ENCODE measurements around the gene RENBP.
A peak's percentile ranks its signal among the peaks of the same experiment; 100 is the strongest.

The RENBP gene

DNA sequence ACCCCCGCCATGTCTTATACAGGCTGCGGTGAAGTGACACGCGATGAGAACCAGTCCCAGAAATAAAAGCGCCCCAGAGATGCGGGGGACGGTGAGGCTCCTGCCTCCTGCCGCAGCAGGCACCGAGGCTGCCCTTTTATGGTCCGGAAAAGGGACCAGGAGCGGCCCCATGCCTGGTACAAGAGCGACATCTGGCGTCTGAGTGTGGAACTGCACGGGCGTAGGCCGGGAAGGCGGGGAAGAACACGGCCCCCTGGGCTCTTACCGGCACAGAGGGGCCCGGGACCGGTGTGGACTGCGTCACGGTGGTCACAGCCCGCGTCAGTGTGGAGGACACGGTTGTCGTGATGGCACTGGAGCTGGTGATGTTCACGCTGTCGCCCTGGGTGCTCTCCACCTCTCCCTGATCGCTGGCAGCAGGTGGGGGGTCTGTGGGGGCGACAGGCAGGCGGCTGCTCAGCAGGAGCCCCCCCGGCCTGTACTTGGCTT, 8.9 kb upstream of the RENBP start:
- DNase-seq, result peak; percentile 36

DNA sequence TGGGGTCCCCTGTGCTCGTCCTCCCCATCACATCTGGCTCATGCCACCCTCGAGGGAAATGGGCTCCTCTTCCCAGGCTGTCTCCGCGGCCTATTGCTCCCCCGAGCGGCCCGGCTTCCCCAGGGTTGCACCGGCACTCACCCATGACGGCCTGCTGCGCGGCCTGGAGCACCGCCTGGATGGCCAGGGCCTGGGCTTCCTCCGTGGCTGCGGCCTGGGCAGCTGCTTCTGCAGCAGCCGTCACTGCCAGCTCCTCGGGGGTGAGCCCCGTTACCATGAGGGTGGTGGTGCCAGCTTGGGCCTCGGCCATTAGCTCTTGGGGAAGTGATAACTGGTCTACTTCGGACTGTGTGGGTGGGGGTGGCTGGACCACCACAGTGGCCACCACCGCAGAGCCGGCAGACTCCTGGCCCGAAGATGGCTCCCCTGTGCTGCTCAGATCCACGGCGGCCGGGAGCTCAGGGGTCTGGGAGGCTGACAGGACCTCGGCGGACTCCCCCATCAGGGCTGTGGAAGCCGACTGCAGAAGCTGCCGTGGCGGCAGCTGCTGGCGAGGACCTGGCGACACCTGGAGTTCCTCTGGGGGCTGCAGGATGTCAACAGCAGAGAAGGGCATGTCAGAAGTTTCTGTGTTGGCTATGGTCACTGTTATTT, 8.1 kb upstream of the RENBP start:
- no peak for DNase-seq

DNA sequence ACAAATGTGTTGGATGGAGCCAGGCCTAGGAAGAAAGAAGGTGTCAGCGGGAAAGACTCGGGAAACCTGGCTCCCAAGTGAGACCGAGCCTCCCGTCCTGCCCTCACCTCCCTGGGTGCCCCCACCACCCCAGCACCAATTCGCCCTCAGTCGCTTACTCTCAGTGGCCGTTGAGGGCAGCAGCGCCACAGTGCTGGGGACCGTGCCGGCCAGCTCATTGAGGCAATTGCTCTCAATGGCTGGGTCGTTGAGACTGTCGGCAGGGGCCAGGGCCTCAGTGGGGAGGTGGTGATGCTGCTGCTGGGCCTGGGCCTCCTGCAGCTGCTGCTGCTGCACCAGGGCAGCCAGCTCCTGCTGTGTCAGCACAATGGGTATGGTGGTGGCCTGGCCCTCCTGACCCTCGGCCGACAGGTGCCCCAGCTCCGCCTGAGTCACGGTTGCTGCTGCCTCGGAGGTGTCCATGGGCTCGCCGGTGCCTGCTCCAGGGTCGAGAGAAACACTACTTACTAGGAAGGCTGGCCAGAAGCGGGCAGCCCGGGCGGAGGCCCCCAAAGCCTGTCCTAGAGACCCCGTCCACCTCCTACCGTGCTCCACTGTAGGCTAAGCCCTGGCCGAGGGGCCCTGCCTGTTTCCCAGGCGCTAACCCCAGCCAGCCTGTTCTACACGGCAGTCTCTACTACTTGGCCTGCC, 7.4 kb upstream of the RENBP start:
- no peak for DNase-seq

DNA sequence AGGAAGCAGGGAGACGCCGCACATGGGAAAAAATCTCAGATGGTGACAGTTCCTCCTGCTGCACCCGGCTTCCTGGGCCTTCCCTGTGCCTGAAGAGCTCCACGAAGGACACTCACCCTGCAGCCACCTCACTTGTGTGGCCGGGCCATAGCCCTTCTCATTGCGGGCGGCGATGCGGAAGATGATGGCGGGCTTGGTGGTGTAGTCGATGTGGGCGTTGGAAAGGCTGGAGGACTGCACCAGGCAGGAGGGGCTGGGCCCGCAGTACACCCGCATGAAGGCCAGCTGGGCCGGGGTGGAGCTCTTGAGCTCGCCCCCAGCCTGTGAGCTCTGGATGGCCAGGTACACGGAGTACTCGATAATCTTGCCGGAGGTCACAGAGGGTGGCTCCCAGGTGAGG, 5.7 kb upstream of the RENBP start:
- no peak for DNase-seq

DNA sequence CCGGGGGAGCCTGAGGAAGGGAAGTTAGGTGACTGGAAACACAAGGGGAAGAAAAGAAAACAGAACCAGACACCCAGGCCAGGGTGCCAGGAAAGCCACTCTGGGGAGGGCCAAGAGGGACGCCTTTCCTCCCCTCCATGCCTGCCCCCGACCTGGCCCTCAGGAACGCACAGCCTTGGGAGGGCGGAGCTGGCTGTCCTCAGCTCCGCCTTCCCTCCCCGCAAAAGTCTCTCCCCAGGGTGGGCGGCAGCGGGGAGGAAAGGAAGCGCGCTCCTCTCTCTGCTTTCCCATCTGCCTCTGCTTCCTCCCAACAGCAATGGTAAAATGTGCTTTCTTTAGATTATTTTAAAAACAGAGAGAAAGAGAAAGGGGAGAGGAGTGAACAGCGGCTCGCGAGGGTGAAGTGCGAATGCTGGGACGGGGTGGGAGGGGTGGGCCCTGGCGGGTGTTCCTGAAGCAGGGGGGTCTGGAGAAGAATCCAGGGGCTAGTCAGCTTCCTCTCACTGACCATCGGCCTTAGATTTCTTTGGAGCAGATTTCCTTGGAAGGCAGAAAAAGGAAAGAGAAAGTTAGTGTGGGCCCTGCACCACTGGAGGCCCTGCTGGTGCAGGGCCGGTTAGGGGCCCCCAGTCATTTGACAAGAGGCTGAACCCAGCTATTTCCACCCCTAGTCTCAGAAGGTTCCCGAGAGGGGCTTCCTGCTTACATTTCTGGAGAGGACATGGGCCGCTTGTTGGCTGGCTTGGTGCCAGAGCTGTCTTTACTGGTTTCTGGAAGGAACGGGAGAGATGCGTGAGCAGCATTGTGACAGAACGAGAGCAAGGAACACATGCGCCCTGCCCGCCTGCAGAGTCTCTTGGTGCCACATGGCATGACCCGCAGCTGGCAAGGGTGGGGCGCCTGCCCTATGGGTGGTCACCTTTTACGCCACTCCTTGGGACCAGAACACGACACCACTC, 4.7 kb upstream of the RENBP start:
- DNase-seq, result no peak

DNA sequence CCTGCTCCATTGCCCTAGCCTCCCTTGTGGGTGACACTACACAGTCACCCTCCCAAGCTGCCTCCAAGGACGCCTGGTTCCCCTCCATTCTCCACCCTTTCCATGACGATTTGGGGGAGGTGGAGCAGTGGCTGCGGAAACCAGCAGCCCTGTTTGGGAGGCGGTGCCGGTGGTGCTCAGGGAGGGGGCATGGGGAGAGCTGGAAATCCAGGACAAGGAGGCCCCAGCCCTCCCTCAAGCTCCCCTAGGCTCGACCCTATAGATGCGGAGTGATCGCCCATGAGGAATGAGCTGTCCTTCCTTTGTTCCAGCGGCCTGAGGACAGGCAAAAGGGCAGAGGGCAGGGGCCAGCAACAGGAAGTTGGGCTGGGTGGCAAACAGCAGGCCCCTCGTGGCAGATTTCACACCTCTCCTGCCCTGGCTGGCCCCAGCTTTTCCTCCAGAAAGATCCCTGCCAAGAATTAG, 3.6 kb upstream of the RENBP start:
- DNase-seq, result no peak

DNA sequence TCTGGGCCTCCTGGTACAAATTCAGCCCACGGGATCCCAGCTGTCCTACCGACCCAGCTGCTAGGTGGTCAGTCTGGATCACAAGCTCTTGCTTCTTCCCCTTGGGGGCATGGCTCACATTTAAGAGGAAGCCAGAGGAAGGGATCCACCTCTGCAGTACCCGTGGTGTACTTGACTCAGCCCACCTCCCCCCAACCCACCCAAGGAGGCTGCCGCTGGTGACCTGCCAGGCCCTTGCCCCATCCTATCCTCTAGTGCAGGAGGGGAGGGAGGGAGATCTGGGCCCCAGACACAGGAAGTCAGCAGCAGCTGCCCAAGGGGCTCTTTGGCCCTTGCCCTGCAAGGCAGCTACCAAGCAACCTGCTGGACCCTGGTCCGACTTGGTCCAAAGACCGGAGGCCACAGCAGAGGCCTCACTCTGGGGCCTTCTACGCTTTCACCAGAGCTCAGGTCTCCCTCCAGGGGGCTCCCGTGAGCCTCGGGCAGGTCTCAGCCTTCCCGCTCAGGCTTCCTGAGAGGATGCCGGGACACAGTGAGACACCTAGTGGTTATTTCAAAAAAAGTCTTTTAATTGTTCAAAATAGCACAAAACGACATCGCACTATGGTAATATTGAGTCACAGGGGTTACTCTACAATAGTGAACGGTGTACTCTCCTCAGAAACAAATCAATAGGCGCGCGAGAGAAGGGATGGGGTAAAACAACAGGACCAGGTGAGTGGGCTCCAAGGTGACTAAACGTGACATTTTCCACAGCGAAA, 2.7 kb upstream of the RENBP start:
- DNase-seq, result peak; percentile 69

DNA sequence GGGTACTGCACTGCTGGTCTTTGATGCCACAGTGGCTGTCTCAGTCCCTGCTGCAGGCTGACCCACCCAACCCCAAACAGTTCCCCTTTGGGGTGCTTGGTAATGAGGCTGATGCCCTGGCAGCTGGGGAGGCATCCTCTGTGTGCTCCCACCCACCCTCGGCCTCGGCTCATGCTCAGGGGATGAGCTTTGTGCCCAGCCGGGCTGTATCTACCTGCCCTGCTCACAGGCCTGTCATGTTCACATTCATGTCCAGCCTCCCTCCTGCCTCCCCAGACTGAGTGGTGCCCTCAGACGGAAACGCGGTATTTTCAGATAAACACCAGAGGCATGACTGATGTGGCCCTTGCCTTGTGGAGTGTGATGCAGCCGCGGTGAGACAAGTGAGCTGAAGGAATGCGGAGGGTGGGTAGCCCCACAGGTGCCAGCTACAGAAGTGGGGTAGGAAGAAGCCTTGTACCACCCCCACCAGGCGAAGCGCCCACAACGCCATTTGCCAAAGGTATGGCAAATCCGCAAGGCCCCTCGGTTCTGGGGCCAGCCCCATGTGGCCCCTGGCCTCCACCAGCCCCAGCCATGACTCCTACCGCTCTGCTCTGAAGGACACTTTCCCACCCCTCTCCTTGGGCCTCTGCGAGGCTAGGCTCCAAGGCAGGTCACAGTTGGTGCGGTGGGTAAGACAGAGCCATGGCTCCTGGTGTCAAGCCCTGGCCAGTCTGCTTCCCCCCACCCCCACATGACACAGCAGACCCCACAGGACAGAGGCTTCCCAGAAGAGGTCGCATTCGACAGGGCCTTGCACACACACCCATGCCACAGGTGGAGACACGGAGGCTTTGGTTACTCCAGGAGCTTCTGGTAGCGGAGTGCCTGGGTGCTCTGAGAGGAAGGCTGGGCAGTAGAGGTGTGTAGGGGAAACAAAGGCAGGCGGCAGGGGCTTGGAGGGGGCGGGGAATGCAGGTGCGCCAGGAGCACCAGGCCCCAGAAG, 1.8 kb upstream of the RENBP start:
- no peak for DNase-seq

DNA sequence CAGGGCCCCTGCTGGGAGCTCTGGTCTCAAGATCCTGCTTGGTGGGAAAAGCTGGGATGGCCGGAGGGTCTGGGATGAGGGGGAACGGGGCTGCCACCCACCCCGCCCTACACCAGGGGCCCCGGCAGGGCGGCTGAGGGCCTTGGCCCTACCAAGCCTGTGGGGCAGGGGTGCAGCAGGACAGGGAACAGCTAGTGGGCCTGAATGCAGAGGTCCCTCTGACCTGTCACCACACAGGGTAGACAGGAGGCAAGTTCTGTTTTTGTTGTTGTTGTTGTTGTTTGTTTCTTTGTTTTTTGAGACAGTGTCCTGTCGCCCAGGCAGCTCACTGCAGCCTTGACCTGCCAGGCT, 332 bp upstream of the RENBP start:
- DNase-seq, result no peak

DNA sequence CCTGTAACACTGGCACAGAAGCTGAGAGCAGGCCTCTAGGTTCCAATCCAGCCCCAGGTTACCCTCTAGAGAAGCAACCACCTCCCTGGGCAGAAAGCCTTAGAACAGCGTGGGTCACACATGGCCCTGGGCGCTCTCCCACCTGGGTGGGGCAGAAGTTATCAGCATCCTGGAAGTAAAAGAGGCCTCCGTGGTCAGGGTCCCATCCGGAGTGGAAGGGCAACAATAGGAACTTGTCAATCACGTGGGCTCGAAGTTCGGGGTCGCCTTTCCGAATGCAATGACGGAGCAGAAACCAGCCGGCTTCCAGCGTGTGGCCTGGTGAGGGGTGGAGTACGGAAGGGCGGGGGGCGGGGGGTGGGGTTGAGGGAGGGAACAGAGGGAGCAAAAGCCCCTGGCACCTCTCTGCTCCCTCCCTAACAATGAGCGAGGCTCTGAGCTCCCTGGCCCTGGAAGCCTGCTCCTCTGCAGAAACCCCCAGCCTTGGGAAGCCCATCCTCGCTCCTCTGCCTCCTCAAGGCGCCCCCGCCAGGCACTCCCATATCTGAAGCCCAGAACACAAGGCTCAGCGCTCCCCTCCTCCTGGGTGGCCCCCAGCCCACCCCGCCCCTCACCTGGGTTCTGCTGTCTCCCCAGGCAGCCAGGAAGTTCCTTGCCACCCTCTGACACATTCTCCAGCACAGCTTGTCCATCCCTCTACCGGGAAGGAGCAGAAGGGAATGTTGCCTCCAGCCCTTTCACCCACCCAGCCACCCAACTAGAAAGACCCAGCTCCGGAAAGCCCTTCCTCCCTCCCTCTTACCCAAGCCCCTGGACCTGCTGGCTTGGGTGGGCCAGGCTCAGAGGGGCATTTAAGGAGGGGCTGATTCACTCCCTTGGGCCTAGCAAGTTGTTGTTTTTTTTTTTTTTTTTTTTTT, 2.8 kb downstream of the RENBP start:
- DNase-seq, result no peak

DNA sequence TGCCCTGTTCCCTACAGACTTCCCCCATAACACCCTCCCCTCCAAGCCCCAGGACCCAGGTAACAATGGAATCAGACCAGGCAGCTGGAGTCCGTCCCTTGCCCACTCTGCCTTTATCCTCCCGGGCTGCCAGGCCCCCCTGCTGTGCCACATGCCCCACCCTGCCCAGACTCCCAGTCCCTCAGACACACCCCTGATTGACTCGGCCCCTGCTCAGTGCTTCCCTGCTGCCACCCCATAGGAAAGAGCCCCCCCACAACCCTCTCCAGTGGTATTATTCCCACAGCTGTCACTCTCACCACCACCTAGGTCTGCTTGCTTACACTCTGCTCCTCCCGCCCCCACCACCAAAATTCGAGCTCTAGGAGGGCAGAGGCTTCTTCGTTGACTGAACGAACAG, 4.9 kb downstream of the RENBP start:
- no peak for DNase-seq

DNA sequence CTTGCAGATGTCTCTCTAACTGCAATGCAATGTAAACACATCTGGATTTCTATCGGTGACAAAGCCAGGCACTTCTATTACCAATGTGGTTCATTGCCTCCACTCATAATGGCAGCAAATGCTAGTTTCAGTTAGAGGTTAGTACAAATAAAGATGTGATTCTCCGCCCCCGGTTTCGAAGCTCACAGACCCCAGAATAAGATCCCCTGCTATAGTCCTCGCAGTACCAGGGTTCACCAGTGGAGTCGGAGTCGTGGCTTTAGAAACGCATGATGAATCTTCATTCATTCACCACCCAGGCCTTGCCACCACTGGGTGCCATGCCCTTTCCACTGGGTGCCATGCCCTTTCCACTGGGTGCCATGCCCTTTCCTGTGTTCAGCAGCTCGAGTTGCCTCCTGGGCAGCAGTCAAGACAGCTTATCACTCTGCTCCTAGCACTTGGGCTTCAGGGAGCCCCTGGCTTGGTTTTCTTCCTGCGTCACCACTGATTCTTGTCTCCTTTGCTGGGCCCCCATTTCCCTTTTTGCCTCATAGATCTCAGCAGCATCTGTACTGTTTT, 6.1 kb downstream of the RENBP start:
- DNase-seq, result no peak

DNA sequence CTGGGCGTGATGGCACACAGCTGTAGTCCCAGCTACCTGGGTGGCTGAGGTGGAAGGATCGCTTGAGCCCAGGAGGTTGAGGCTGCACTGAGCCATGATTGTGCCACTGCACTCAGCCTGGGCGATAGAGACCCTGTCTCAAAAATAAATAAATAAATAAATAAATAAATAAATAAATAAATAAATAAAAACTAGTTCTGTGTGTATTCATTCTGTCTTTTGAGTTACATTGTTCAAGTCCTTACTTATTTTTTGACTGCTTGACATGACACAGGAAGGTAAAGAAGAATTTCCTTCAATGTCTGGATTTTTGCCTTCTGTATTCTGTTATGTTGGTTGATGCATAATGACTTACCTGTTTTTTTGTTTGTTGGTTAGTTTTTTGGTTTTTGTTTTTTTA, 7.4 kb downstream of the RENBP start:
- no peak for DNase-seq

DNA sequence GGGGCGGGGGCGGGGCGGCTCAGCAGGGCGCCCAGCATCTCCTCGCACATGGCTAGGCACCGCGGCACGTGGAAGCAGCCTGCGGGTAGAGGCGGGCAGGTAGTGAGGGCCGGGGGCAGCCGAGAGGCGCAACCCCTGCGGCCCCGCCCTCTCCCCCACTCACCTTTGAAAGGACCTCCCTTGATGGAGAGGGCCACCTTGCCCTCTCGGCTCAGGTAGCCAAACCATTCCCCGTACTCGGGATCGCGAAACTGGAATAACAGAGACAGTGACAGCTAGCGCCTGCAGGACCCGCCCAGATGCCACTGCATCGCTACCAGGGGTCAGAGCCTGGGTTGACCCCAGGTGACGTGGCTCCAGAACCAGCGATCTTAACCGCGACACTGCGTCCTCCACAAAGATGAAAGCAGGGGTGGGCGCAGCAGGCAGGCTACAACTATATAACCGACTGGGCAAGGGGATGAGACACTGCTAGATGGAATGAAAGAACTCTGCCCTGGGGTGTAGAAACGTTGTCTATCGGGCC, 9.1 kb downstream of the RENBP start:
- no peak for DNase-seq

DNA sequence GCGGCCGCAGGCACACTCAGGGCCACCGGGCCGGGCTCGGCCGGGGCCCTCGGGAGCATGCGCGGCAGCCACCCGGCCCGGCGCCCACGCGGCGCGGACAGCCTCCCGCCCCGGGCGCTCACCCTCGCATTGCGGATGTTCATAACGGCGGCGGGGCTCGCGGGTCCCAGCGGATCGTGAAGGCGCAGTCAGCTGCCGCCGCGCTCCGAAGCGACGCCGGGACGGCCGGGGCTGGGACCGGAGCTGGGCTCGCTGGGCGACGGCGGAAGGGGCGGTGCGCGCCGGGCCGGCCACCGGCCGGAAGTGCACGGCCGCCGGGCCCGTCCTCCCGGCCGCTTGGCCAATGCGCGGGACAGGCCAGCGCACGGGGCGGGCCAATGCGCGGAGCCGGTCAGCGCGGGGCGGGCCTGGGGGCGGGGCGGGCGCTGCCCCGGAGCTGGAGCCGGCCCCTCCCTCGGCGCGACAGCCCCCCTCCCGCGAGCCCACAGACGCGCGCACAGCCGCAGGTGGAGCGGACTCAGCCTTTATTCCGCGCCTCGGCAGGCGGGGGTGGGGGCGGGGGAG, 9.6 kb downstream of the RENBP start, which contains the start of gene NAA10:
TSS of gene NAA10 (minus strand) at position 276 of the 564 bp plus-strand sequence. CDS start at position 143, 133 bp downstream.
- peak; percentile 48 for DNase-seq

DNA sequence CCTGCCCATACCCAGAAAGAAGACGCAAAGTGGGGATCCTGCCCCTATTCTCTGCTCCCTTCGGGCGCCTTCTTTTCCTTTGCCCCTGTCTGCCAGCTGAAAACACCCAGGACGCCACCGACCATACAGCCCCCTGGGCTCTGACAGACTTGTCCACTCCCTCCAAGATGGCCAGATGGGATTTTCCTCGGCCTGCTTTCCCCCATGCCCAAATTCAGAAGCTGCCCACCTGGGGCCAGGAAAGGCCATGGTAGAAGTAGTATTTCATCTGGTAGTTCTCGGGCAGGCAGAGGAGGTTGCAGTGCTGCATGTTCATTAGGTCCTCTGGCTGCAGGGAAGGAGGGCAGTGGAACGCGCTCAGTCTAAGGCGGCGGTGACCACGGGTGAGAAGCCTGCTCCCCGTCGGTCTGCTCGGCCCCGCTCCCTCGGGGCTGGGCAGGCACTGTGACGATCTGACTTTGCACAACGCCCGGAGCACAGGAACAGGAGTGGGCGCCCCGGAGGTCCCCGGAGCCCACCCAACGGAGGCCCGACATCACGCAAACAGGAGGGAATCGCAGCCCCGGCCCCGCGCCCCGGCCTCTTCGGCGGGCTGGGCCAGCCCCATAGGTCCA, 10.2 kb downstream of the RENBP start:
- no peak for DNase-seq

DNA sequence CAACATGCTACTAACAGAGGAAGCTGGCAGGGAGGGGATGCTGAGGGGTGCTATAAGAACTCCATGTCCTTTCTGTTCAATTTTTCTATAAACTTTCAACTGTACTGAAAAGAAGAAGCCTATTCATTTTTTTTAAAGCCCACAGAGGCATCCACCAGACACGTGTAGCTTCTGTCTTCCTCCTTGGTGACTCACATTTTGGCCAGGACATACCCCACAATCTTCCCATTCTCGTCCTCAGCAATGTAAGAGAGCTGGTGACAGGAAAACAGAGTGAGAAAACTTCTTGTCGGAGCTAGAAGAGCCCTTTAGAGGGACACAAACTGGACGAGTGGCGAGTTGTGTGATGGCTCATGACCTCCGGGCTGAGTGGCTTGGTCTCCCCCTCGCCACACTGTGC, 10.7 kb downstream of the RENBP start:
- DNase-seq, result peak; percentile 27

DNA sequence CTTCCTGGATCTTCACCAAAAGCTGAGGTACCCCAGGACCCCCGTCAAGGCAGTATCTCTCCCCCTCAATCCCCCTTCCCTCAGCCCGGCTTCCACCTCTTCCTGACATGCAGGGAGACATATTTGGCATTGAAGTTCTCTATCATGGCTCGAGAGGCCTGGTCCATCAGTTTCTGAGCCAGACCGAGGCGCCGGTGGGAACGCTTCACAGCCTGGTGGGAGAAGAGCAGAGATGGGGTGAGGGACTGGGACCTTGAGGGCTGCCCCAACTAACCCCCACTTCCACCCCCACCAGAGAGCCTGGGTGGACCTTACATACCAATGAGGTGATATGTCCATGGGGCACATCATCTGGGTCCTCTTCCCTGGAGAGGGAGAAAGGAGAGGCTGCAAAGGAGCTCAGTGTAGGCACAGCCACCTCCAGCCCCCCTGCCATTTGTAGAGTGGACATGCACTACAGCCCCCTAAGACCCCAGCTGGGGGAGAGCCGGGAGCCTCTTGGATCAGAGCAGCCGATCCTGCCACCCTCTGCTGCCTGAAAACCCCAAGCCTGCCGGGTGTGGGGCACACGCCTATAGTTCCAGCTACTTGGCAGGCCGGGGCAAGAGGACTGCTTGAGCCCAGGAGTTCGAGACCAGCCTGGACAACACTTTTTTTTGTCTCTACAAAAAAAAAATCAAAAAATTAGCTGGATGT, 12.1 kb downstream of the RENBP start:
- DNase-seq, result no peak

Data from MV-4-11 (cell line).